ENCODE data around the gene PPP1R9B. TPM values are rescaled to one million over a fixed set of nuclear protein-coding genes. Genes with fewer than 3 reads are reported as not detected.
A peak's percentile ranks its signal among the peaks of the same experiment; 100 is the strongest.

PPP1R9B gene
- total RNA-seq, 1 donor from 2014 or later = 176 TPM

DNA sequence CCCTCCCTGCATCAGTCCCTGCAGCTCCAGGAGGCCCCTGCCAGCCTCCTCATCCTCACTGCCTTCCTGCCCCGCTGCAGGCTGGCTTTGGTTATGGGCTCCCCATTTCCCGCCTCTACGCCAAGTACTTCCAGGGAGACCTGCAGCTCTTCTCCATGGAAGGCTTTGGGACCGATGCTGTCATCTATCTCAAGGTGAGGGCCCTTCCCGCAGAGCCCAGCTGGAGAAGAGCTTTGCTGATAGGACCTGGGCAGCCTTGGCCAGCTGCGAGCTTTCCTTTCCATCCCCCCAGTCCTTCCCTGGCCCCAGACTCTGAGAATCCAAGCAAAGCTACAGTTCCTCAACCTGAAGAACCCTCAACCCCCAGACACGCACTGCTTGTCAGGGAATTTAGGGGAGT is 41.3 kb downstream of the PPP1R9B start:
- TF ChIP-seq, protein P1, sequence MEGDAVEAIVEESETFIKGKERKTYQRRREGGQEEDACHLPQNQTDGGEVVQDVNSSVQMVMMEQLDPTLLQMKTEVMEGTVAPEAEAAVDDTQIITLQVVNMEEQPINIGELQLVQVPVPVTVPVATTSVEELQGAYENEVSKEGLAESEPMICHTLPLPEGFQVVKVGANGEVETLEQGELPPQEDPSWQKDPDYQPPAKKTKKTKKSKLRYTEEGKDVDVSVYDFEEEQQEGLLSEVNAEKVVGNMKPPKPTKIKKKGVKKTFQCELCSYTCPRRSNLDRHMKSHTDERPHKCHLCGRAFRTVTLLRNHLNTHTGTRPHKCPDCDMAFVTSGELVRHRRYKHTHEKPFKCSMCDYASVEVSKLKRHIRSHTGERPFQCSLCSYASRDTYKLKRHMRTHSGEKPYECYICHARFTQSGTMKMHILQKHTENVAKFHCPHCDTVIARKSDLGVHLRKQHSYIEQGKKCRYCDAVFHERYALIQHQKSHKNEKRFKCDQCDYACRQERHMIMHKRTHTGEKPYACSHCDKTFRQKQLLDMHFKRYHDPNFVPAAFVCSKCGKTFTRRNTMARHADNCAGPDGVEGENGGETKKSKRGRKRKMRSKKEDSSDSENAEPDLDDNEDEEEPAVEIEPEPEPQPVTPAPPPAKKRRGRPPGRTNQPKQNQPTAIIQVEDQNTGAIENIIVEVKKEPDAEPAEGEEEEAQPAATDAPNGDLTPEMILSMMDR (IDR thresholded peaks at IDR 0.05) = no peak
- Mint-ChIP-seq H3K4me1 (ENCODE audit: unreplicated experiment) (peaks cover 15% of the 10 kb centered on the region), H3K27me3 (ENCODE audit: unreplicated experiment) (no peaks in the 10 kb centered on the region), H3K36me3 (ENCODE audit: unreplicated experiment) (peaks cover 18% of the 10 kb centered on the region), H3K27ac (ENCODE audit: unreplicated experiment) (no peak overlapping the region), H3K4me3 (ENCODE audit: unreplicated experiment) (no peak overlapping the region), H3K9me3 (ENCODE audit: unreplicated experiment) (no peaks in the 10 kb centered on the region)
- DNase-seq (ENCODE audit: extremely low spot score, unreplicated experiment) = no peak

DNA sequence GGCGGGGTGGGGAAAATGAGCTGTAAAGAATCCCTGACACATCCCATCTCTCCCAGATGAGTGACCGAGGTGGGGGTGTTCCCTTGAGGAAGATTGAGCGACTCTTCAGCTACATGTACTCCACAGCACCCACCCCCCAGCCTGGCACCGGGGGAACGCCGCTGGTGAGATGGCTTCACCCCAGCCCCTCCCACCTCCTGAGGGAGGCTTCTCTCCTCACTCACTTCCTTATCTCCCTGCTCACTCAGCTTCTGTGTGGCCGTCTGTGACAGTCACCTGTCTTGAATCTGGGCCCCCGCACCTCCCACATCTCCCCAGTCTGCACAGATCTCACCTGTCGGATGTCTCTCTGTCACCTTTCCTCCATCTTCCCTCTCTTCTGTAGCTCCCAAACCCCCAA is 41.9 kb downstream of the PPP1R9B start:
- no peak overlapping the region for H3K4me3 Mint-ChIP-seq (ENCODE audit: unreplicated experiment)

DNA sequence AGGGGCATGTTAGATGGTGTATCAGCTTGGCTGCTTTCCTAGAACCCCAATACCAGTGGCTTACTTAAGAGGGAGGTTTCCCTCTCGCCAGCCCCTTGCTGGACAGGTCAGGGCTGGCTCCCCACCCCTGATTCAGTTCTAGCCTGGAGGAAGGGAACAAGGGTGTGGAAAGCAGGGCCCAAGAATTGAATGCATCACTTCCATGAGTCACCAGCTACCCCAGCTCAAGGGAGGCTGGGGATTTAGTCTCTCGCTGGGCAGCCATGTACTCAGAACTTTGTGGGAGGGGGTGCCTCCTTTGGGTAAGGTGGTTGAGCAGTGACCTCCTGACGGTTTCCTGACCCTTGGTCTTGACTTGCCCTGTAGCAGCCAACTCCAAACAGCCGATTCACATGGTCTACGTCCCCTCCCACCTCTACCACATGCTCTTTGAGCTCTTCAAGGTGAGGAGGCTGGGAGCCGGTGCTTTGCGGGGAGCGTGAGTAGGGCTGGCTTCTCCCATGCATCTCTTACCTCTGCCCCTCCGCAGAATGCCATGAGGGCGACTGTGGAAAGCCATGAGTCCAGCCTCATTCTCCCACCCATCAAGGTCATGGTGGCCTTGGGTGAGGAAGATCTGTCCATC is 42.6 kb downstream of the PPP1R9B start:
- H3K4me1 Mint-ChIP-seq (ENCODE audit: unreplicated experiment) = peaks cover 15% of the 10 kb centered on the region
- TF ChIP-seq, protein P1 (IDR thresholded peaks at IDR 0.05) = no peak
- H3K36me3 Mint-ChIP-seq (ENCODE audit: unreplicated experiment) = peaks cover 21% of the 10 kb centered on the region
- no peaks in the 10 kb centered on the region for H3K9me3 Mint-ChIP-seq (ENCODE audit: unreplicated experiment)
- no peak overlapping the region for H3K4me3 Mint-ChIP-seq (ENCODE audit: unreplicated experiment)
- DNase-seq (ENCODE audit: extremely low spot score, unreplicated experiment) = no peak
- no peaks in the 10 kb centered on the region for H3K27me3 Mint-ChIP-seq (ENCODE audit: unreplicated experiment)
- peak overlapping the region; percentile 18 for H3K27ac Mint-ChIP-seq (ENCODE audit: unreplicated experiment)

More for the DNA sequence above, 41.9 kb downstream of the PPP1R9B start:
- peaks cover 18% of the 10 kb centered on the region for H3K36me3 Mint-ChIP-seq (ENCODE audit: unreplicated experiment)
- no peak overlapping the region for H3K27ac Mint-ChIP-seq (ENCODE audit: unreplicated experiment)
- H3K4me1 Mint-ChIP-seq (ENCODE audit: unreplicated experiment) = peaks cover 14% of the 10 kb centered on the region
- H3K9me3 Mint-ChIP-seq (ENCODE audit: unreplicated experiment) = no peaks in the 10 kb centered on the region
- DNase-seq (ENCODE audit: extremely low spot score, unreplicated experiment) = no peak
- TF ChIP-seq, protein P1 (IDR thresholded peaks at IDR 0.05) = no peak
- H3K27me3 Mint-ChIP-seq (ENCODE audit: unreplicated experiment) = no peaks in the 10 kb centered on the region

DNA sequence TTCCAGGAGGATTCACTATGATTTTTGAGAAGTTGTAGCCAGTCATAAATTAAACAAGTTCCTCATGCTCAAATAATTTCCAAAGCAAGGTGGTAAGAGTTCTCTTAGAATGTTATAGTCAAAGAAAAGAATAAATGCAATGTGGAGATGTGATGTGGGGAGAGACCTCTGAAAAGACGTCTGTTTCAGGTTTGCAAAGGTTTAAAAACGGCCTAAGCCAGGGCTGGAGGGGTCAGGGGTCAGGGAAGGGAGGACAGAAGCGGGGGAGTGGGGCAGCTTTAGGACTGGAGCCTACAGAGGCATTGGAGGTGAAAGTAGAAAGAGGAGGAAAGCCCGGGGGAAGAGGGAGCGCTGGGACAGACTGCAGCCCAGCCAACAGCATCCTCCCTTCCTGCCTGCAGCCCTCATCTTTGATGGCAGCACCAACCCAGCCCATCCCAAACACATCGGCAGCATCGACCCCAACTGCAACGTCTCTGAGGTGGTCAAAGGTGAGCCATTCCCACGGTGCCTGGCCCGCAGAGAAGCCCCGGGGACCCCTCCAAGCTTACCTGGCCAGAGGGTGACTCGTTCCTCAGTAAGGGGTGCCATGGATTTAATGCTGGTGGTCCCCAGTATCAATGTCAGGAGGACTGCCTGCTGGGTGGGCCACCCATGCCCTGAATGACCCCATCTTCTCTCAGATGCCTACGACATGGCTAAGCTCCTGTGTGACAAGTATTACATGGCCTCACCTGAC is 43.9 kb downstream of the PPP1R9B start:
- TF ChIP-seq, protein P1 (IDR thresholded peaks at IDR 0.05) = no peak

DNA sequence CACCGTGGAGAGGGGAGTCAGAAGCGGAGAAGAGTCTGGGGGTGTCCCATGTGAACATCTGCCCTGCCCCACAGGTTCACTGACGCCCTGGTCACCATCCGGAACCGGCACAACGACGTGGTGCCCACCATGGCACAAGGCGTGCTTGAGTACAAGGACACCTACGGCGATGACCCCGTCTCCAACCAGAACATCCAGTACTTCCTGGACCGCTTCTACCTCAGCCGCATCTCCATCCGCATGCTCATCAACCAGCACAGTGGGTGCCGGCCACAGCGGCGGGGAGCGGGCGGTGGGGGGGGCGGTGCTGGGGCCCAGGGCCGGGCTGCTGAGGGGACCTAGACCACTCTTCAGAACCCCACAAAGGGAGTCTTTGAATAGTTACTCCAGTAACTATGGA is 44.7 kb downstream of the PPP1R9B start:
- TF ChIP-seq, protein P1 (IDR thresholded peaks at IDR 0.05) = no peak
- H3K4me1 Mint-ChIP-seq (ENCODE audit: unreplicated experiment) = peaks cover 28% of the 10 kb centered on the region
- no peak for DNase-seq (ENCODE audit: extremely low spot score, unreplicated experiment)
- no peak overlapping the region for H3K4me3 Mint-ChIP-seq (ENCODE audit: unreplicated experiment)
- H3K9me3 Mint-ChIP-seq (ENCODE audit: unreplicated experiment) = no peaks in the 10 kb centered on the region
- no peaks in the 10 kb centered on the region for H3K27me3 Mint-ChIP-seq (ENCODE audit: unreplicated experiment)
- no peak overlapping the region for H3K27ac Mint-ChIP-seq (ENCODE audit: unreplicated experiment)
- peaks cover 21% of the 10 kb centered on the region for H3K36me3 Mint-ChIP-seq (ENCODE audit: unreplicated experiment)

More for the DNA sequence above, 43.9 kb downstream of the PPP1R9B start:
- no peak overlapping the region for H3K27ac Mint-ChIP-seq (ENCODE audit: unreplicated experiment)
- no peaks in the 10 kb centered on the region for H3K27me3 Mint-ChIP-seq (ENCODE audit: unreplicated experiment)
- H3K9me3 Mint-ChIP-seq (ENCODE audit: unreplicated experiment) = no peaks in the 10 kb centered on the region
- no peak for DNase-seq (ENCODE audit: extremely low spot score, unreplicated experiment)
- peaks cover 22% of the 10 kb centered on the region for H3K4me1 Mint-ChIP-seq (ENCODE audit: unreplicated experiment)
- H3K4me3 Mint-ChIP-seq (ENCODE audit: unreplicated experiment) = no peak overlapping the region
- peaks cover 21% of the 10 kb centered on the region for H3K36me3 Mint-ChIP-seq (ENCODE audit: unreplicated experiment)

Measured in osteocyte (in vitro differentiated cells).